CD14-positive monocyte (primary cell): ENCODE measurements around the gene MKNK1. TPM values are rescaled to one million over a fixed set of nuclear protein-coding genes. Genes with fewer than 3 reads are reported as not detected.

Source experiments
- DNase-seq, 3 donors: peaks; one replicate each; pipeline ENCODE4 v3.0.0-alpha.2; 2011 to 2022
- H2AFZ ChIP-seq: 2 replicates; pipeline ENCODE4 v1.6.0; 2012; ENCODE audit warnings: mild to moderate bottlenecking, low read depth, low read length, inconsistent platforms; ENCODE audit not compliant: insufficient read depth, poor library complexity, severe bottlenecking
- H3K27ac ChIP-seq, 2 donors: 1 replicate in 1 of 2; 2 replicates in 1 of 2; pipeline ENCODE4 v1.5.1; 2012 to 2013; ENCODE audit warnings: low read length in 2 of 2, control low read depth in 1 of 2, inconsistent platforms in 1 of 2, low read depth in 1 of 2, mild to moderate bottlenecking in 1 of 2
- H3K27me3 ChIP-seq, 2 donors: one replicate each; pipeline versions ENCODE4 v1.6.0 to v1.6.1; 2011 to 2013; ENCODE audit warnings: low read length in 2 of 2; ENCODE audit not compliant: control insufficient read depth in 2 of 2, insufficient read depth in 2 of 2
- H3K36me3 ChIP-seq, 2 donors: replicated peaks in 1 of 2; 1 replicate in 1 of 2; 2 replicates in 1 of 2; pipeline versions ENCODE4 v1.5.1 to v1.6.1; 2012 to 2013; ENCODE audit warnings: low read length in 2 of 2, control low read depth in 1 of 2, inconsistent platforms in 1 of 2, mild to moderate bottlenecking in 1 of 2; ENCODE audit not compliant: insufficient read depth in 2 of 2, control insufficient read depth in 1 of 2
- H3K4me1 ChIP-seq, 2 donors: 1 replicate in 1 of 2; 2 replicates in 1 of 2; pipeline versions ENCODE4 v1.5.1 to v1.6.1; 2012 to 2013; ENCODE audit warnings: low read length in 2 of 2, control low read depth in 1 of 2, inconsistent platforms in 1 of 2, mild to moderate bottlenecking in 1 of 2, moderate library complexity in 1 of 2; ENCODE audit not compliant: insufficient read depth in 2 of 2, control insufficient read depth in 1 of 2
- H3K4me2 ChIP-seq: replicated peaks from 2 replicates; pipeline ENCODE3; 2012; ENCODE audit warnings: low read length, moderate library complexity, mild to moderate bottlenecking; ENCODE audit not compliant: poor library complexity, severe bottlenecking; ENCODE audit errors: extremely low read depth
- H3K4me3 ChIP-seq, 3 experiments: fragments of 200-600 bp in 1 of 3; sonication (generic) in 1 of 3; replicated peaks in 1 of 3; 1 replicate in 2 of 3; 2 replicates in 1 of 3; pipeline ENCODE4 v1.5.1; 2011 to 2013; ENCODE audit warnings: low read length in 3 of 3, mild to moderate bottlenecking in 3 of 3, control low read depth in 2 of 3, low read depth in 2 of 3, inconsistent platforms in 1 of 3, moderate library complexity in 1 of 3
- H3K79me2 ChIP-seq: 2 replicates; pipeline ENCODE4 v1.6.0; 2012; ENCODE audit warnings: mild to moderate bottlenecking, control low read depth, inconsistent platforms, low read length, moderate library complexity; ENCODE audit not compliant: insufficient read depth
- H3K9ac ChIP-seq: 2 replicates; pipeline ENCODE4 v1.6.0; 2017; ENCODE audit warnings: low read length, mild to moderate bottlenecking; ENCODE audit not compliant: insufficient read depth, poor library complexity, severe bottlenecking
- H3K9me3 ChIP-seq, 2 donors: replicated peaks in 1 of 2; 1 replicate in 1 of 2; 2 replicates in 1 of 2; pipeline versions ENCODE4 v1.5.1 to v1.6.1; 2012 to 2013; ENCODE audit warnings: low read length in 2 of 2, control low read depth in 1 of 2; ENCODE audit not compliant: control insufficient read depth in 1 of 2, insufficient read depth in 1 of 2
- H4K20me1 ChIP-seq: 2 replicates; pipeline ENCODE4 v1.6.0; 2012; ENCODE audit warnings: mild to moderate bottlenecking, low read length, control low read depth, moderate library complexity; ENCODE audit not compliant: insufficient read depth
- H3K27ac Mint-ChIP-seq, 7 donors: one replicate each; pipeline ENCODE4 v1.8.0; 2020; ENCODE audit warnings: mild to moderate bottlenecking in 7 of 7, mixed read lengths in 7 of 7, moderate library complexity in 6 of 7, inconsistent platforms in 2 of 7
- H3K27me3 Mint-ChIP-seq, 3 donors: one replicate each; pipeline ENCODE4 v1.8.0; 2021 to 2022; ENCODE audit warnings: low read depth in 3 of 3, mild to moderate bottlenecking in 3 of 3, mixed read lengths in 3 of 3, moderate library complexity in 3 of 3, inconsistent platforms in 1 of 3
- H3K36me3 Mint-ChIP-seq, 2 donors: one replicate each; pipeline ENCODE4 v1.8.0; 2020; ENCODE audit warnings: mixed read lengths in 2 of 2, inconsistent platforms in 1 of 2, mild to moderate bottlenecking in 1 of 2
- H3K4me1 Mint-ChIP-seq: one replicate; pipeline ENCODE4 v1.8.0; 2020; ENCODE audit warnings: mild to moderate bottlenecking, mixed read lengths
- H3K4me3 Mint-ChIP-seq, 2 donors: one replicate each; pipeline ENCODE4 v1.8.0; 2020; ENCODE audit warnings: mild to moderate bottlenecking in 2 of 2, mixed read lengths in 2 of 2, moderate library complexity in 1 of 2
- H3K9me3 Mint-ChIP-seq, 7 donors: one replicate each; pipeline ENCODE4 v1.8.0; 2020 to 2022; ENCODE audit warnings: mixed read lengths in 7 of 7, mild to moderate bottlenecking in 6 of 7, moderate library complexity in 6 of 7, inconsistent platforms in 2 of 7
- WGBS: methylation state at CpG from one replicate; pipeline ENCODE4 v1.1.5; 2013; ENCODE audit warnings: missing lambda C conversion rate; ENCODE audit not compliant: insufficient coverage; 5-methylcytosine and 5-hydroxymethylcytosine counted together
- intact Hi-C, 2 donors: fragments of 100-400 bp; cut with micrococcal nuclease; formaldehyde crosslinking; loops; one replicate each; pipeline versions ENCODE4 v1.15.0 to v1.15.1; 2023
- polyA plus RNA-seq, 3 donors: library from polyadenylated mRNA; depleted of rRNA in 1 of 3; unstranded in 2 of 3; stranded (reverse) in 1 of 3; fragments of 300-500 nt in 2 of 3; fragments of >200 nt in 1 of 3; fragmentation: Illumina TruSeq in 2 of 3; gene quantifications; 1 replicate in 2 of 3; 2 replicates in 1 of 3; pipeline ENCODE4 v1.2.3, GENCODE V29; 2012 to 2021
- TF ChIP-seq, protein P1 (sequence below): fragments of 200-600 bp; IDR thresholded peaks from one replicate; pipeline ENCODE4 v1.8.0; 2022; ENCODE audit warnings: antibody characterized with exemption, mild to moderate bottlenecking

MKNK1 gene
- polyA plus RNA-seq, 3 donors, result 38.2 to 144 (median 38.6) TPM

DNA sequence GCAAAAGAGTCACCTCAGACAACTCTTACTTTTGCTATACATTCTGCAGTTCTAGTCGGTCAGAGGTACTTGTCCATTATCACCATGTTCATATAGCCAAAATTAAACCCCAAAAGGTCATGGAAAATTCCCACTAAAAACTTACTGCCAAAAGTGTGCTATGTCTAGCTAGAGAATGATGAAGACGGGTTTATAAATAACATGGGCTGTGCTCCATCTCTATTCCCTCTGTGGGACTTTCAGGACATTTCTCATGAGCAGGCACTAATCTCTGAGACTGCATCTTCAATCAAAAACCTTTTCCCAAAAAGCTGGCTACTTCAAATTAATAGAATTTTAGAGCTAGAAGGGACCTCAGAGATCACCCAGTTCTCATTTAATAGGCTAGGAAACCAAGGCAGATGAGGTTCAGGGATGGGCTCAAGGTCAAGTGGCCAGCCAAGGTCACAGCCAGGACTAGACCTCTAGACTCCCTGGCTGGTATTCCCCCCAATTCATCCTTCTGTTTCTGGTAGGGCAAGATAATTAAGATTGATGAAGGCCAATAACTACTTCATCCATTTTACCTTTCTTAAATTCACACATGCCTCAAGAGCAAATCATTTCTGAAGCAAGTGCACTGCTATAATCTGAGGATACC is 33.5 kb upstream of the MKNK1 start:
- Histone ChIP-seq H4K20me1 (no peaks in the 10 kb centered on the region), H3K4me2 (no peak overlapping the region), H3K9me3 (no peaks in the 10 kb centered on the region), H3K79me2 (no peaks in the 10 kb centered on the region), H3K4me3 (no peak overlapping the region), H3K27ac (no peak overlapping the region), H3K27me3 (no peaks in the 10 kb centered on the region), H3K36me3 (peaks cover 28 to 70% of the 10 kb centered on the region in 2 donors), H2AFZ (no peak overlapping the region), H3K9ac (no peak overlapping the region), H3K4me1 (no peaks in the 10 kb centered on the region)
- Mint-ChIP-seq H3K4me3 (no peak overlapping the region), H3K27me3 (no peaks in the 10 kb centered on the region), H3K4me1 (peaks cover 2% of the 10 kb centered on the region), H3K9me3 (no peaks in the 10 kb centered on the region), H3K36me3 (peaks cover 49 to 78% of the 10 kb centered on the region in 2 donors), H3K27ac (no peak overlapping the region)
- intact Hi-C loops, result no loop called here
- WGBS, result no CpG with 5 or more reads among the region's 2 CpGs
- TF ChIP-seq, protein P1, sequence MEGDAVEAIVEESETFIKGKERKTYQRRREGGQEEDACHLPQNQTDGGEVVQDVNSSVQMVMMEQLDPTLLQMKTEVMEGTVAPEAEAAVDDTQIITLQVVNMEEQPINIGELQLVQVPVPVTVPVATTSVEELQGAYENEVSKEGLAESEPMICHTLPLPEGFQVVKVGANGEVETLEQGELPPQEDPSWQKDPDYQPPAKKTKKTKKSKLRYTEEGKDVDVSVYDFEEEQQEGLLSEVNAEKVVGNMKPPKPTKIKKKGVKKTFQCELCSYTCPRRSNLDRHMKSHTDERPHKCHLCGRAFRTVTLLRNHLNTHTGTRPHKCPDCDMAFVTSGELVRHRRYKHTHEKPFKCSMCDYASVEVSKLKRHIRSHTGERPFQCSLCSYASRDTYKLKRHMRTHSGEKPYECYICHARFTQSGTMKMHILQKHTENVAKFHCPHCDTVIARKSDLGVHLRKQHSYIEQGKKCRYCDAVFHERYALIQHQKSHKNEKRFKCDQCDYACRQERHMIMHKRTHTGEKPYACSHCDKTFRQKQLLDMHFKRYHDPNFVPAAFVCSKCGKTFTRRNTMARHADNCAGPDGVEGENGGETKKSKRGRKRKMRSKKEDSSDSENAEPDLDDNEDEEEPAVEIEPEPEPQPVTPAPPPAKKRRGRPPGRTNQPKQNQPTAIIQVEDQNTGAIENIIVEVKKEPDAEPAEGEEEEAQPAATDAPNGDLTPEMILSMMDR, result no peak
- no peak for DNase-seq

GRCh38 chr1:46635205-46635604 is 31.1 kb upstream of the MKNK1 start:
- peak overlapping the region in 1 of 7 donors; percentile 33 for H3K27ac Mint-ChIP-seq
- WGBS, result no CpG with 5 or more reads among the region's 2 CpGs

More at GRCh38 chr1:46635205-46635604, 31.1 kb upstream of the MKNK1 start:
- Histone ChIP-seq H3K27ac (no peak overlapping the region), H3K4me2 (no peak overlapping the region), H3K79me2 (no peaks in the 10 kb centered on the region), H3K9ac (no peak overlapping the region), H2AFZ (no peak overlapping the region), H3K27me3 (no peaks in the 10 kb centered on the region), H3K4me3 (no peak overlapping the region), H4K20me1 (no peaks in the 10 kb centered on the region), H3K36me3 (peaks cover 42 to 79% of the 10 kb centered on the region in 2 donors), H3K4me1 (no peaks in the 10 kb centered on the region), H3K9me3 (no peaks in the 10 kb centered on the region)
- intact Hi-C loops, result no loop called here
- TF ChIP-seq, protein P1, result no peak
- no peaks in the 10 kb centered on the region for H3K4me1 Mint-ChIP-seq
- H3K9me3 Mint-ChIP-seq, result no peaks in the 10 kb centered on the region
- peaks cover 54 to 72% of the 10 kb centered on the region in 2 donors for H3K36me3 Mint-ChIP-seq
- DNase-seq, result no peak
- no peaks in the 10 kb centered on the region for H3K27me3 Mint-ChIP-seq
- no peak overlapping the region for H3K4me3 Mint-ChIP-seq
